ENCODE results near the gene KLRD1.

GRCh38 chr12:10305411-10305810 is 2.3 kb upstream of the KLRD1 start:
- TF ChIP-seq, protein P1, sequence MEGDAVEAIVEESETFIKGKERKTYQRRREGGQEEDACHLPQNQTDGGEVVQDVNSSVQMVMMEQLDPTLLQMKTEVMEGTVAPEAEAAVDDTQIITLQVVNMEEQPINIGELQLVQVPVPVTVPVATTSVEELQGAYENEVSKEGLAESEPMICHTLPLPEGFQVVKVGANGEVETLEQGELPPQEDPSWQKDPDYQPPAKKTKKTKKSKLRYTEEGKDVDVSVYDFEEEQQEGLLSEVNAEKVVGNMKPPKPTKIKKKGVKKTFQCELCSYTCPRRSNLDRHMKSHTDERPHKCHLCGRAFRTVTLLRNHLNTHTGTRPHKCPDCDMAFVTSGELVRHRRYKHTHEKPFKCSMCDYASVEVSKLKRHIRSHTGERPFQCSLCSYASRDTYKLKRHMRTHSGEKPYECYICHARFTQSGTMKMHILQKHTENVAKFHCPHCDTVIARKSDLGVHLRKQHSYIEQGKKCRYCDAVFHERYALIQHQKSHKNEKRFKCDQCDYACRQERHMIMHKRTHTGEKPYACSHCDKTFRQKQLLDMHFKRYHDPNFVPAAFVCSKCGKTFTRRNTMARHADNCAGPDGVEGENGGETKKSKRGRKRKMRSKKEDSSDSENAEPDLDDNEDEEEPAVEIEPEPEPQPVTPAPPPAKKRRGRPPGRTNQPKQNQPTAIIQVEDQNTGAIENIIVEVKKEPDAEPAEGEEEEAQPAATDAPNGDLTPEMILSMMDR (IDR thresholded peaks at IDR 0.05; ENCODE audit: low read depth, low read length, poor library complexity, severe bottlenecking): no peak
- TF ChIP-seq EZH2phosphoT487 (IDR thresholded peaks at IDR 0.05; ENCODE audit: borderline replicate concordance, low read length): no peak
